Endothelial cell of umbilical vein (primary cell): Measurements from ENCODE around the gene ZG16B.

Experiments
- CTCF ChIP-seq, 2 donors: IDR thresholded peaks; 1 replicate in 1 of 2; 2 replicates in 1 of 2; pipeline ENCODE4 v1.5.1; 2011; ENCODE audit warnings: low read length in 2 of 2, mild to moderate bottlenecking in 2 of 2, moderate library complexity in 2 of 2, control low read depth in 1 of 2, inconsistent platforms in 1 of 2, low read depth in 1 of 2; ENCODE audit not compliant: insufficient read depth in 1 of 2; ENCODE audit errors: extremely low read depth in 1 of 2
- EZH2 ChIP-seq: IDR thresholded peaks from 2 replicates; pipeline ENCODE4 v1.6.1; 2012; ENCODE audit warnings: borderline replicate concordance, low read depth, mild to moderate bottlenecking, moderate library complexity, low read length, inconsistent platforms; ENCODE audit not compliant: severe bottlenecking

- TF ChIP-seq CTCF (IDR thresholded peaks at IDR 0.05; ENCODE audit: extremely low read depth in 1 of 2, insufficient read depth in 1 of 2, low read depth in 1 of 2, low read length in 2 of 2) (no peak), EZH2 (no peak)
Measured at GRCh38 chr16:2783581-2784357, 46.3 kb upstream of the ZG16B start.
